Peyer's patch (tissue), 4 donors: ENCODE data around the gene CACTIN.

Experiments
- CTCF ChIP-seq, 6 experiments: fragments of 450-650 bp in 4 of 6; fragments of 200-600 bp in 2 of 6; sonication (generic) in 1 of 6; IDR thresholded peaks; one replicate each; pipeline ENCODE4 v1.5.1; 2017 to 2019; ENCODE audit warnings: antibody characterized with exemption in 6 of 6, mild to moderate bottlenecking in 3 of 6, moderate library complexity in 1 of 6
- POLR2A ChIP-seq, 2 donors: fragments of 450-650 bp; IDR thresholded peaks; one replicate each; pipeline ENCODE4 v1.5.1; 2017; ENCODE audit warnings: antibody characterized with exemption in 2 of 2, mild to moderate bottlenecking in 2 of 2, moderate library complexity in 2 of 2

GRCh38 chr19:3608750-3609322 lies 17.8 kb downstream of the CACTIN start:
- TF ChIP-seq CTCF (IDR thresholded peaks at IDR 0.05) (no peak), POLR2A (IDR thresholded peaks at IDR 0.05) (no peak)
